ENCODE measurements around the gene CIDEC.
A peak's percentile ranks its signal among the peaks of the same experiment; 100 is the strongest.

DNA sequence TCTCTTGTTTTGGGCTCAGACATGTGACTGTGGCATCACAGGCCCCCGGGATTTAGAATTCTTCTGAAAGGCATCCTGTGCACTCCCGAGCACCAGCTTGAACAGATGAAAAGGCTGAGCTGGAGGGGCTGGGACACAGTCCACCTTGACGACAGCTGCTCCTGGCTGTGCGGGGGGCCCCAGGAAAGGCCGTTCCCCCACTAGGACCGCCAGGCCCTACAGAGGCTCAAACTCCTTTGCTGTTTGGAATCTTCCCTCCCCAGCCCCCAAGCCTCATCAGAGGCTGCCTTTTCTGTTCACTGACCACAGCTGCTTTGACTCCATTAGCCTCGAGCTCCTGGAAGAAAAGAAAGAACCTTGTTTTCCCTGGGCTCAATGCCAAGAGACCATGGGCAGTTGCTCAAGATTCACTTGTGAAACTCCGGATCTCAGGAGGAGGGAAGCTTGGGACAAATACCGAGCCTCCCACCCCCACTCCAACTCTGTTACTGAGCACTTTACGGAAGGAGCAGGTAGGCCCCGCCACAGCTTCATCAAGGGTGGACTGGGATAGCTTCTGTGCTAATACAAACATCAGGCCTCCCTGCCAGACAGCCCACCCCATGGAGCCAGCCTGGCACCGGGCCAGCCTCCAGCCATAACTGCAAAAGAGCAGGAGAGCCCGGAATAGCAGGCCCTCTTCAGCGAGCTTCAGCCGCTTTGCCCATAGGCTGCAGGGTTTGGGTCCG, 15.7 kb downstream of the CIDEC start:
- TF ChIP-seq ZNF329 (CRISPR knock-in tag; IDR thresholded peaks at IDR 0.05; ENCODE audit: low read depth) (no peak), ZZZ3 (CRISPR knock-in tag; IDR thresholded peaks at IDR 0.05; ENCODE audit: borderline replicate concordance) (no peak), ZNF160 (CRISPR knock-in tag; IDR thresholded peaks at IDR 0.05) (no peak), HIVEP1 (CRISPR knock-in tag; IDR thresholded peaks at IDR 0.05) (no peak), TBL1XR1 (IDR thresholded peaks at IDR 0.05; ENCODE audit: borderline replicate concordance, low read length, partially characterized antibody) (no peak), ZNF496 (CRISPR knock-in tag; IDR thresholded peaks at IDR 0.05; ENCODE audit: insufficient replicate concordance) (no peak), FLYWCH1 (CRISPR knock-in tag; IDR thresholded peaks at IDR 0.05) (no peak), GABPA (IDR thresholded peaks at IDR 0.05; ENCODE audit: low read depth, low read length) (no peak), GABPA (CRISPR knock-in tag; IDR thresholded peaks at IDR 0.05; ENCODE audit: low read depth) (no peak), ZBTB21 (CRISPR knock-in tag; IDR thresholded peaks at IDR 0.05) (no peak), ZNF3 (CRISPR knock-in tag; IDR thresholded peaks at IDR 0.05) (no peak)
- TF ChIP-seq, protein P1, sequence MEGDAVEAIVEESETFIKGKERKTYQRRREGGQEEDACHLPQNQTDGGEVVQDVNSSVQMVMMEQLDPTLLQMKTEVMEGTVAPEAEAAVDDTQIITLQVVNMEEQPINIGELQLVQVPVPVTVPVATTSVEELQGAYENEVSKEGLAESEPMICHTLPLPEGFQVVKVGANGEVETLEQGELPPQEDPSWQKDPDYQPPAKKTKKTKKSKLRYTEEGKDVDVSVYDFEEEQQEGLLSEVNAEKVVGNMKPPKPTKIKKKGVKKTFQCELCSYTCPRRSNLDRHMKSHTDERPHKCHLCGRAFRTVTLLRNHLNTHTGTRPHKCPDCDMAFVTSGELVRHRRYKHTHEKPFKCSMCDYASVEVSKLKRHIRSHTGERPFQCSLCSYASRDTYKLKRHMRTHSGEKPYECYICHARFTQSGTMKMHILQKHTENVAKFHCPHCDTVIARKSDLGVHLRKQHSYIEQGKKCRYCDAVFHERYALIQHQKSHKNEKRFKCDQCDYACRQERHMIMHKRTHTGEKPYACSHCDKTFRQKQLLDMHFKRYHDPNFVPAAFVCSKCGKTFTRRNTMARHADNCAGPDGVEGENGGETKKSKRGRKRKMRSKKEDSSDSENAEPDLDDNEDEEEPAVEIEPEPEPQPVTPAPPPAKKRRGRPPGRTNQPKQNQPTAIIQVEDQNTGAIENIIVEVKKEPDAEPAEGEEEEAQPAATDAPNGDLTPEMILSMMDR (CRISPR knock-in tag; IDR thresholded peaks at IDR 0.05), result 0 out of 2 replicates have a peak, but pooled peaks have one; percentile 7
- TF ChIP-seq, protein P2, sequence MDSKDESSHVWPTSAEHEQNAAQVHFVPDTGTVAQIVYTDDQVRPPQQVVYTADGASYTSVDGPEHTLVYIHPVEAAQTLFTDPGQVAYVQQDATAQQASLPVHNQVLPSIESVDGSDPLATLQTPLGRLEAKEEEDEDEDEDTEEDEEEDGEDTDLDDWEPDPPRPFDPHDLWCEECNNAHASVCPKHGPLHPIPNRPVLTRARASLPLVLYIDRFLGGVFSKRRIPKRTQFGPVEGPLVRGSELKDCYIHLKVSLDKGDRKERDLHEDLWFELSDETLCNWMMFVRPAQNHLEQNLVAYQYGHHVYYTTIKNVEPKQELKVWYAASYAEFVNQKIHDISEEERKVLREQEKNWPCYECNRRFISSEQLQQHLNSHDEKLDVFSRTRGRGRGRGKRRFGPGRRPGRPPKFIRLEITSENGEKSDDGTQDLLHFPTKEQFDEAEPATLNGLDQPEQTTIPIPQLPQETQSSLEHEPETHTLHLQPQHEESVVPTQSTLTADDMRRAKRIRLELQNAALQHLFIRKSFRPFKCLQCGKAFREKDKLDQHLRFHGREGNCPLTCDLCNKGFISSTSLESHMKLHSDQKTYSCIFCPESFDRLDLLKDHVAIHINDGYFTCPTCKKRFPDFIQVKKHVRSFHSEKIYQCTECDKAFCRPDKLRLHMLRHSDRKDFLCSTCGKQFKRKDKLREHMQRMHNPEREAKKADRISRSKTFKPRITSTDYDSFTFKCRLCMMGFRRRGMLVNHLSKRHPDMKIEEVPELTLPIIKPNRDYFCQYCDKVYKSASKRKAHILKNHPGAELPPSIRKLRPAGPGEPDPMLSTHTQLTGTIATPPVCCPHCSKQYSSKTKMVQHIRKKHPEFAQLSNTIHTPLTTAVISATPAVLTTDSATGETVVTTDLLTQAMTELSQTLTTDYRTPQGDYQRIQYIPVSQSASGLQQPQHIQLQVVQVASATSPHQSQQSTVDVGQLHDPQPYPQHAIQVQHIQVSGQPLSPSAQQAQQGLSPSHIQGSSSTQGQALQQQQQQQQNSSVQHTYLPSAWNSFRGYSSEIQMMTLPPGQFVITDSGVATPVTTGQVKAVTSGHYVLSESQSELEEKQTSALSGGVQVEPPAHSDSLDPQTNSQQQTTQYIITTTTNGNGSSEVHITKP (CRISPR knock-in tag; IDR thresholded peaks at IDR 0.05; ENCODE audit: low read depth), result no peak
- TF ChIP-seq, protein P3, sequence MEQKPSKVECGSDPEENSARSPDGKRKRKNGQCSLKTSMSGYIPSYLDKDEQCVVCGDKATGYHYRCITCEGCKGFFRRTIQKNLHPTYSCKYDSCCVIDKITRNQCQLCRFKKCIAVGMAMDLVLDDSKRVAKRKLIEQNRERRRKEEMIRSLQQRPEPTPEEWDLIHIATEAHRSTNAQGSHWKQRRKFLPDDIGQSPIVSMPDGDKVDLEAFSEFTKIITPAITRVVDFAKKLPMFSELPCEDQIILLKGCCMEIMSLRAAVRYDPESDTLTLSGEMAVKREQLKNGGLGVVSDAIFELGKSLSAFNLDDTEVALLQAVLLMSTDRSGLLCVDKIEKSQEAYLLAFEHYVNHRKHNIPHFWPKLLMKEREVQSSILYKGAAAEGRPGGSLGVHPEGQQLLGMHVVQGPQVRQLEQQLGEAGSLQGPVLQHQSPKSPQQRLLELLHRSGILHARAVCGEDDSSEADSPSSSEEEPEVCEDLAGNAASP (CRISPR knock-in tag; IDR thresholded peaks at IDR 0.05; ENCODE audit: borderline replicate concordance), result no peak
- TF ChIP-seq, protein P4, sequence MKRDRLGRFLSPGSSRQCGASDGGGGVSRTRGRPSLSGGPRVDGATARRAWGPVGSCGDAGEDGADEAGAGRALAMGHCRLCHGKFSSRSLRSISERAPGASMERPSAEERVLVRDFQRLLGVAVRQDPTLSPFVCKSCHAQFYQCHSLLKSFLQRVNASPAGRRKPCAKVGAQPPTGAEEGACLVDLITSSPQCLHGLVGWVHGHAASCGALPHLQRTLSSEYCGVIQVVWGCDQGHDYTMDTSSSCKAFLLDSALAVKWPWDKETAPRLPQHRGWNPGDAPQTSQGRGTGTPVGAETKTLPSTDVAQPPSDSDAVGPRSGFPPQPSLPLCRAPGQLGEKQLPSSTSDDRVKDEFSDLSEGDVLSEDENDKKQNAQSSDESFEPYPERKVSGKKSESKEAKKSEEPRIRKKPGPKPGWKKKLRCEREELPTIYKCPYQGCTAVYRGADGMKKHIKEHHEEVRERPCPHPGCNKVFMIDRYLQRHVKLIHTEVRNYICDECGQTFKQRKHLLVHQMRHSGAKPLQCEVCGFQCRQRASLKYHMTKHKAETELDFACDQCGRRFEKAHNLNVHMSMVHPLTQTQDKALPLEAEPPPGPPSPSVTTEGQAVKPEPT (CRISPR knock-in tag; IDR thresholded peaks at IDR 0.05; ENCODE audit: low read depth), result no peak

Data from HepG2 (cell line).